Colonic mucosa (tissue), 4 donors: ENCODE measurements around the gene CBLL1. TPM values are rescaled to one million over a fixed set of nuclear protein-coding genes. Genes with fewer than 3 reads are reported as not detected.
A peak's percentile ranks its signal among the peaks of the same experiment; 100 is the strongest.

Experiments used
- DNase-seq: peaks from one replicate; pipeline ENCODE4 v3.0.0-alpha.2; 2020
- H3K27ac ChIP-seq: fragments of 200-600 bp; one replicate; pipeline ENCODE4 v1.8.0; 2021
- H3K27me3 ChIP-seq: fragments of 200-600 bp; one replicate; pipeline ENCODE4 v1.8.0; 2021
- H3K36me3 ChIP-seq: fragments of 200-600 bp; one replicate; pipeline ENCODE4 v1.8.0; 2021
- H3K4me1 ChIP-seq: fragments of 200-600 bp; one replicate; pipeline ENCODE4 v1.8.0; 2021; ENCODE audit warnings: mild to moderate bottlenecking
- H3K4me3 ChIP-seq: fragments of 200-600 bp; one replicate; pipeline ENCODE4 v1.8.0; 2021
- H3K9ac ChIP-seq, 2 donors: one replicate each; pipeline ENCODE4 v1.7.0; 2013; ENCODE audit warnings: control low read depth in 2 of 2, low read depth in 2 of 2, low read length in 2 of 2
- H3K9me3 ChIP-seq: fragments of 200-600 bp; one replicate; pipeline ENCODE4 v1.8.0; 2021
- intact Hi-C: fragments of 100-400 bp; cut with DNase I; formaldehyde crosslinking; loops from one replicate; pipeline ENCODE4 v1.14.1; 2022
- total RNA-seq, 2 donors: library from RNA; stranded (reverse); fragmentation: NEBNext Ultra II Directional in 1 of 2; extraction: Animal tissue kit (Norgen Biotek cat#: 25700) in 1 of 2; gene quantifications; one replicate each; pipeline ENCODE4 v1.2.1, GENCODE V29; 2021
- TF ChIP-seq, protein P1 (sequence below): fragments of 200-600 bp; IDR thresholded peaks from one replicate; pipeline ENCODE4 v1.8.0; 2022; ENCODE audit warnings: antibody characterized with exemption, mild to moderate bottlenecking
- donor health status: healthy.
- donor health status: DM: no; HTN: no; CAD: no.
- donor health status: DM: no; HTN: no; CAD: no.

CBLL1 gene
- total RNA-seq, 2 donors from 2014 or later, result 21.5 to 23.2 TPM

DNA sequence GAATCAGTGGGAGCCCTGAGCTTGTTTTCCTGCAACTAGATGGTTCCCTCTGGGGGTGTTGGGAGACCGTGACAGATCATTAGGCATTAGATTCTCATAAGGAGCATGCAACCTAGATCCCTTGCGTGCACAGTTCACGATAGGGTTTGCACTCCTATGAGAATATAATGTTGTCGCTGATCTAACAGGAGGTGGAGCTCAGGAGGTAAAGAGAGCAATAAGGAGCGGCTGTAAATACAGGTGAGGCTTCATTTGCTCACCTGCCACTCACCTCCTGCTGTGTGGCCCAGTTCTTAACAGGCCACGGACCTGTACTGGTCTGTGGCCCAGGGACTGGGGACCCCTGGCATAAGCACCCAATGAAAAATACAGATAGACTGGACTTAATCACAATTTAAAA is 48.4 kb downstream of the CBLL1 start:
- intact Hi-C loops, result no loop called here
- Histone ChIP-seq H3K27ac (no peak overlapping the region), H3K27me3 (no peaks in the 10 kb centered on the region), H3K36me3 (no peaks in the 10 kb centered on the region), H3K9me3 (no peaks in the 10 kb centered on the region), H3K4me1 (no peaks in the 10 kb centered on the region), H3K9ac (no peak overlapping the region), H3K4me3 (no peak overlapping the region)
- TF ChIP-seq, protein P1, sequence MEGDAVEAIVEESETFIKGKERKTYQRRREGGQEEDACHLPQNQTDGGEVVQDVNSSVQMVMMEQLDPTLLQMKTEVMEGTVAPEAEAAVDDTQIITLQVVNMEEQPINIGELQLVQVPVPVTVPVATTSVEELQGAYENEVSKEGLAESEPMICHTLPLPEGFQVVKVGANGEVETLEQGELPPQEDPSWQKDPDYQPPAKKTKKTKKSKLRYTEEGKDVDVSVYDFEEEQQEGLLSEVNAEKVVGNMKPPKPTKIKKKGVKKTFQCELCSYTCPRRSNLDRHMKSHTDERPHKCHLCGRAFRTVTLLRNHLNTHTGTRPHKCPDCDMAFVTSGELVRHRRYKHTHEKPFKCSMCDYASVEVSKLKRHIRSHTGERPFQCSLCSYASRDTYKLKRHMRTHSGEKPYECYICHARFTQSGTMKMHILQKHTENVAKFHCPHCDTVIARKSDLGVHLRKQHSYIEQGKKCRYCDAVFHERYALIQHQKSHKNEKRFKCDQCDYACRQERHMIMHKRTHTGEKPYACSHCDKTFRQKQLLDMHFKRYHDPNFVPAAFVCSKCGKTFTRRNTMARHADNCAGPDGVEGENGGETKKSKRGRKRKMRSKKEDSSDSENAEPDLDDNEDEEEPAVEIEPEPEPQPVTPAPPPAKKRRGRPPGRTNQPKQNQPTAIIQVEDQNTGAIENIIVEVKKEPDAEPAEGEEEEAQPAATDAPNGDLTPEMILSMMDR, result no peak
- DNase-seq, result no peak

DNA sequence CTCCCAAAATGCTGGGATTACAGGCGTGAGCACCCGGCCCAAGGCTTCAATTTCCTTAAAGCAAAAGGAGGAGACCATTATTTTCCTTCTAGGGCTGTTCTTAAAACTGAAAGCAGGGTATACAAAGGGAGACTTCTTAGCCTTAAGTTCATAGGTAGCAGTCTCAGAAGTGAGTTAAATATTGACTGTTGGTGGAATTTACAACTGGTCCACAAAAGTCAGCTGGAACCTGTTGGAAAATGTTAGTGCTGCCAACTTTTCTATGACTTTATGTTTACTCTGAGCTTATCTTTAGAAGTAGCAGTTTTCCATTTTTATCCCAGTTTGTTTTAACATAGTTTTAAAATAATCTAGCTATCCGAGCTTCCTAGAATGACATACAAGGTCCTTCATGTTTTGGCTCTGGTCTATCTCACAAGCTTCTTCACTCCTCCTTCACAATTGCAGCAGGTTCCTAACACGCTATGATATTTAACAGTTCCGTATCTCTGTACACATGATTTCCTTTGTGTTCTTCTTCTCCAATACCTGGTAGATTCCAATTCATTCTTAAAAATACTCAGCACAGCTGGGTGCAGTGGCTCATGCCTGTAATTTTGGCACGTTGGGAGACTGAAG is 55.8 kb downstream of the CBLL1 start:
- Histone ChIP-seq H3K9ac (peak overlapping the region in 1 of 2 donors; percentile 37), H3K4me1 (no peaks in the 10 kb centered on the region), H3K36me3 (no peaks in the 10 kb centered on the region), H3K9me3 (no peaks in the 10 kb centered on the region), H3K27ac (peak overlapping the region; percentile 65), H3K4me3 (no peak overlapping the region), H3K27me3 (no peaks in the 10 kb centered on the region)
- DNase-seq, result peak; percentile 47
- TF ChIP-seq, protein P1, result no peak
- intact Hi-C loops, result loop anchor here (5.0 kb wide), 1 partner anchor 73 kb away; no protein-coding TSS in a partner anchor

DNA sequence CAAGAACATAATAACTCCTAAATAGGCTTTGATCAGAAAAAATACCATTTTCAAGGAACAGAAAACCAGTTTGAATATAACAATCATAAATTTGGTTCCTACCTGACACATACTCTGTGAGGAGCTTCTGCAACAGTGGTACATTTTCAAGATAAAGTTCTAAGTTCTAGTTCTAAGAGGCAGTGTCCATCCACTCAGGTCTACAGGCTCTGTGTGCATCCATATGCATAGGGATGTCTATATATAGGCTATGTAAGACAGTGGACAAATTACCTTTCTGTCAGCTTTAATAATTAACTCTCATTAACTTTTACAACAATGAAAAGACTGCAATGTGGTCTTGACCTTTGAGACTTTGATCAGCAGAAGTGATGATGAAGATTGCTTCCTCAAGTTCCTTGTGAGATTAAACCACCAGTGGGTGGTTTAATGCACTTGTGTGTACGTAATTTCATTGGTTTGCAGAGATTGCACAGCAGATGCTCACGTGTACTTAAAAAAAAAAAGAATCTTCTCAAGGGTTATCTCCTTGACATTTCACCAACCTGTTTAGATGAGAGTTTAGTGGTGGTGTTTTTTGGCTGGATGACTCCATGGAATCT is 59.2 kb downstream of the CBLL1 start, which contains the start of gene SLC26A3:
Gene SLC26A3, minus strand, starts transcription at position 215 of the 602 bp plus-strand sequence. CDS start 8,714 bp downstream, outside the sequence.
- intact Hi-C loops, result no loop called here
- Histone ChIP-seq H3K36me3 (no peaks in the 10 kb centered on the region), H3K4me1 (no peaks in the 10 kb centered on the region), H3K9ac (no peak within 1 kb of the TSS), H3K27ac (no peak within 1 kb of the TSS), H3K9me3 (no peaks in the 10 kb centered on the region), H3K27me3 (no peaks in the 10 kb centered on the region), H3K4me3 (peak within 1 kb of the TSS; percentile 15)
- TF ChIP-seq, protein P1, result no peak
- no peak for DNase-seq

DNA sequence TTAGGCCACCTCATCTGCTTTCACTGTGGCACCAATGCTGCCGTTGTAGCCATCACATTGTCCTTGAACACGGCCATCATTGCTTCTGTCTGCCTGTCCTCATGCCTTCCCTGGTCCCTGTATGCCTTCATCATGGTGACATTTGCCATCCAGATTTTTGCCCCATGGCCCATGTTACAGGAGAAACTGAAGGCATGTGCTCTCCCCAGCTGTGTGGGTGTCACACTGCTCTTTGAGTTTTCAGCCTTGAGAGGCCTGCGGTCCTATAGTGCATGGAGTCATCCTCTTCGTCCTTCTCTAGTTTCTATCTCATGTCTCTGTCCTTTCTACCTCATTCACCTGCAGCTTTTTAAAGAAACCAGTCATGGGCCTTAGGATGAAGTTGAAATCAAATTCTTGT is 65.2 kb downstream of the CBLL1 start:
- Histone ChIP-seq H3K4me3 (no peak overlapping the region), H3K4me1 (no peaks in the 10 kb centered on the region), H3K27me3 (no peaks in the 10 kb centered on the region), H3K27ac (no peak overlapping the region), H3K36me3 (no peaks in the 10 kb centered on the region), H3K9ac (no peak overlapping the region), H3K9me3 (no peaks in the 10 kb centered on the region)
- TF ChIP-seq, protein P1, result no peak
- DNase-seq, result no peak
- intact Hi-C loops, result no loop called here

DNA sequence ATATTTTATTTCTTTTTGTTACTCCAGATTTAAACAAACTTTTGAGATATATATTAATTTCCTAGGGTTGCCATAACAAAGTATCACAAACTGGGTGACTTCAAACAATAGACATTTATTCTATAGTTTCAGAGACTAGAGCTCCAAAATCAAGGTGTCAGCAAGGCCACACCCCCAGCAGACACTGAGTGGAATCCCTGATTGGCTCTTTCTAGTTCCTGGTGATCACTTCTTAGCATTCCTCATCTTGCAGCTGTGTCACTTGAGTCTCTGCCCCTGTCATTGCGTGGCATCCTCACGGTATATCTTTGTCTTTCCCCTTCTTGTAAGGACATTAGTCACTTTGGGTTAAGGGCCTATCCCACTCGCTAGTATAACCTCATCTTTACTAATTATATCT is 66.7 kb downstream of the CBLL1 start:
- Histone ChIP-seq H3K36me3 (no peaks in the 10 kb centered on the region), H3K27ac (no peak overlapping the region)
- intact Hi-C loops, result no loop called here

More for the DNA sequence above, 66.7 kb downstream of the CBLL1 start:
- no peak overlapping the region for H3K9ac ChIP-seq
- no peaks in the 10 kb centered on the region for H3K4me1 ChIP-seq
- H3K9me3 ChIP-seq, result no peaks in the 10 kb centered on the region
- TF ChIP-seq, protein P1, result no peak
- no peak for DNase-seq
- H3K4me3 ChIP-seq, result no peak overlapping the region
- H3K27me3 ChIP-seq, result no peaks in the 10 kb centered on the region

Other genes starting within 250 kb of the CBLL1 start
- gene COG5, start 180.2 kb upstream of the CBLL1 start, total RNA-seq, result 10 to 100 TPM; 43.1 to 46.8 TPM
- gene DUS4L, start 180.2 kb upstream of the CBLL1 start, total RNA-seq, result 1 to 10 TPM; 3.7 to 5.7 TPM
- 10 to 100 TPM; 63.1 to 71.4 TPM for gene BCAP29, start 163.9 kb upstream of the CBLL1 start, total RNA-seq
- under 1 TPM; 0.32 to 0.59 TPM for gene SLC26A4, start 83.3 kb upstream of the CBLL1 start, total RNA-seq
- gene SLC26A3, start 59.1 kb downstream of the CBLL1 start, total RNA-seq, result 1,000 to 10,000 TPM in 1 of 2 donors, 100 to 1,000 TPM in 1; 973 to 1,169 TPM
- 100 to 1,000 TPM; 119 to 183 TPM for gene DLD, start 147.0 kb downstream of the CBLL1 start, total RNA-seq